Dendritic cell treated with granulocyte-macrophage colony-stimulating factor and Interleukin-4, amounts not matched to agents 40 ng/mL and 50 ng/mL, for 4 days (primary cell): ENCODE measurements around the gene METTL25.
"Not testable (repeated sequence)": the region's sequence is repeated elsewhere in the genome, so short reads cannot be mapped to it uniquely, and the experiment has no call there.

Source experiments
- H3K27ac Mint-ChIP-seq: one replicate; pipeline ENCODE4 v1.8.0; 2022; ENCODE audit warnings: mild to moderate bottlenecking, mixed read lengths
- H3K27me3 Mint-ChIP-seq: one replicate; pipeline ENCODE4 v1.8.0; 2022; ENCODE audit warnings: mild to moderate bottlenecking, mixed read lengths
- H3K36me3 Mint-ChIP-seq: one replicate; pipeline ENCODE4 v1.8.0; 2022; ENCODE audit warnings: low read depth, mixed read lengths
- H3K4me1 Mint-ChIP-seq: one replicate; pipeline ENCODE4 v1.8.0; 2022; ENCODE audit warnings: low read depth, mixed read lengths
- H3K4me3 Mint-ChIP-seq: one replicate; pipeline ENCODE4 v1.8.0; 2022; ENCODE audit warnings: mild to moderate bottlenecking, moderate library complexity, mixed read lengths
- H3K9me3 Mint-ChIP-seq: one replicate; pipeline ENCODE4 v1.8.0; 2022; ENCODE audit warnings: mixed read lengths
- intact Hi-C: fragments of 100-400 bp; cut with micrococcal nuclease; formaldehyde crosslinking; loops from one replicate; pipeline ENCODE4 v1.15.0; 2022

METTL25 gene

GRCh38 chr12:82358200-82359114 lies at the start of gene METTL25, which contains the start of gene CCDC59:
METTL25 (plus strand) TSS chr12:82358529; CDS start chr12:82358566, 37 bp downstream.
CCDC59 (minus strand) TSS chr12:82358387; CDS start chr12:82358376, 11 bp downstream.
- Mint-ChIP-seq H3K27me3 (no peaks in the 10 kb centered on the region), H3K27ac (peak within 1 kb of the TSS; percentile 95), H3K4me3 (peak within 1 kb of the TSS; percentile 91), H3K4me1 (peaks cover 49% of the 10 kb centered on the region), H3K36me3 (peaks cover 72% of the 10 kb centered on the region), H3K9me3 (peaks cover 9% of the 10 kb centered on the region)
- intact Hi-C loops, result loop anchor here (5.0 to 10.0 kb wide), 2 partner anchors 329 to 404 kb away; partner anchors contain the start of gene TMTC2

GRCh38 chr12:82314406-82314892 lies 43.9 kb upstream of the METTL25 start:
- H3K9me3 Mint-ChIP-seq, result no peaks in the 10 kb centered on the region
- H3K27me3 Mint-ChIP-seq, result no peaks in the 10 kb centered on the region
- H3K36me3 Mint-ChIP-seq, result no peaks in the 10 kb centered on the region
- no peaks in the 10 kb centered on the region for H3K4me1 Mint-ChIP-seq
- no peak overlapping the region for H3K4me3 Mint-ChIP-seq
- intact Hi-C loops, result no loop called here
- H3K27ac Mint-ChIP-seq, result no peak overlapping the region

- H3K4me3 Mint-ChIP-seq, result no peak overlapping the region
- H3K4me1 Mint-ChIP-seq, result no peaks in the 10 kb centered on the region
- no peaks in the 10 kb centered on the region for H3K9me3 Mint-ChIP-seq
Measured at GRCh38 chr12:82319276-82319675, 39.1 kb upstream of the METTL25 start.

GRCh38 chr12:82325540-82326336 lies 32.6 kb upstream of the METTL25 start:
- intact Hi-C loops, result loop anchor here (2.0 to 10.0 kb wide), 2 partner anchors 331 to 681 kb away; no protein-coding TSS in a partner anchor
- Mint-ChIP-seq H3K36me3 (no peaks in the 10 kb centered on the region), H3K27ac (no peak overlapping the region), H3K9me3 (no peaks in the 10 kb centered on the region), H3K27me3 (no peaks in the 10 kb centered on the region), H3K4me3 (no peak overlapping the region), H3K4me1 (no peaks in the 10 kb centered on the region)

More at GRCh38 chr12:82319276-82319675, 39.1 kb upstream of the METTL25 start:
- intact Hi-C loops, result no loop called here
- no peaks in the 10 kb centered on the region for H3K27me3 Mint-ChIP-seq
- H3K36me3 Mint-ChIP-seq, result no peaks in the 10 kb centered on the region
- no peak overlapping the region for H3K27ac Mint-ChIP-seq

- no peak overlapping the region for H3K27ac Mint-ChIP-seq
- H3K4me3 Mint-ChIP-seq, result no peak overlapping the region
- no peaks in the 10 kb centered on the region for H3K4me1 Mint-ChIP-seq
- H3K36me3 Mint-ChIP-seq, result no peaks in the 10 kb centered on the region
- intact Hi-C loops, result loop anchor here (2.0 to 10.0 kb wide), 2 partner anchors 332 to 682 kb away; no protein-coding TSS in a partner anchor
- H3K27me3 Mint-ChIP-seq, result no peaks in the 10 kb centered on the region
- H3K9me3 Mint-ChIP-seq, result no peaks in the 10 kb centered on the region
Measured at GRCh38 chr12:82326905-82327503, 31.3 kb upstream of the METTL25 start.

GRCh38 chr12:82327861-82328260 lies 30.5 kb upstream of the METTL25 start:
- H3K36me3 Mint-ChIP-seq, result no peaks in the 10 kb centered on the region
- H3K4me3 Mint-ChIP-seq, result no peak overlapping the region
- no peaks in the 10 kb centered on the region for H3K4me1 Mint-ChIP-seq
- no peak overlapping the region for H3K27ac Mint-ChIP-seq
- intact Hi-C loops, result loop anchor here (2.0 to 10.0 kb wide), 2 partner anchors 333 to 683 kb away; no protein-coding TSS in a partner anchor
- H3K9me3 Mint-ChIP-seq, result no peaks in the 10 kb centered on the region
- H3K27me3 Mint-ChIP-seq, result no peaks in the 10 kb centered on the region

- H3K4me3 Mint-ChIP-seq, result no peak overlapping the region
- H3K27ac Mint-ChIP-seq, result no peak overlapping the region
- no peaks in the 10 kb centered on the region for H3K4me1 Mint-ChIP-seq
- H3K9me3 Mint-ChIP-seq, result no peaks in the 10 kb centered on the region
- no peaks in the 10 kb centered on the region for H3K27me3 Mint-ChIP-seq
- intact Hi-C loops, result loop anchor here (10.0 kb wide), 1 partner anchor 335 kb away; no protein-coding TSS in a partner anchor
- no peaks in the 10 kb centered on the region for H3K36me3 Mint-ChIP-seq
Measured at GRCh38 chr12:82329508-82329907, 28.8 kb upstream of the METTL25 start.

- H3K4me1 Mint-ChIP-seq, result no peaks in the 10 kb centered on the region
- H3K9me3 Mint-ChIP-seq, result no peaks in the 10 kb centered on the region
- peaks cover 57% of the 10 kb centered on the region for H3K36me3 Mint-ChIP-seq
- H3K27me3 Mint-ChIP-seq, result no peaks in the 10 kb centered on the region
- H3K4me3 Mint-ChIP-seq, result no peak overlapping the region
- no peak overlapping the region for H3K27ac Mint-ChIP-seq
- intact Hi-C loops, result loop anchor here (10.0 kb wide), 1 partner anchor 395 kb away; no protein-coding TSS in a partner anchor
Measured at GRCh38 chr12:82350161-82350560, 8.2 kb upstream of the METTL25 start.

- Mint-ChIP-seq H3K27ac (no peak overlapping the region), H3K4me3 (no peak overlapping the region)
Measured at GRCh38 chr12:82351390-82351789, 6.9 kb upstream of the METTL25 start.

GRCh38 chr12:82357340-82357739 lies 989 bp upstream of the METTL25 start:
- H3K9me3 Mint-ChIP-seq, result peaks cover 9% of the 10 kb centered on the region
- H3K27ac Mint-ChIP-seq, result peak overlapping the region; percentile 95
- H3K4me3 Mint-ChIP-seq, result peak overlapping the region; percentile 91
- peaks cover 77% of the 10 kb centered on the region for H3K36me3 Mint-ChIP-seq
- intact Hi-C loops, result loop anchor here (5.0 to 10.0 kb wide), 2 partner anchors 330 to 403 kb away; partner anchors contain the start of gene TMTC2
- peaks cover 43% of the 10 kb centered on the region for H3K4me1 Mint-ChIP-seq
- no peaks in the 10 kb centered on the region for H3K27me3 Mint-ChIP-seq

More at GRCh38 chr12:82351390-82351789, 6.9 kb upstream of the METTL25 start:
- H3K27me3 Mint-ChIP-seq, result no peaks in the 10 kb centered on the region
- intact Hi-C loops, result loop anchor here (10.0 kb wide), 1 partner anchor 397 kb away; no protein-coding TSS in a partner anchor
- H3K4me1 Mint-ChIP-seq, result peaks cover 10% of the 10 kb centered on the region
- H3K9me3 Mint-ChIP-seq, result no peaks in the 10 kb centered on the region
- peaks cover 69% of the 10 kb centered on the region for H3K36me3 Mint-ChIP-seq

GRCh38 chr12:82357845-82358199 lies 507 bp upstream of the METTL25 start:
- Mint-ChIP-seq H3K4me1 (peaks cover 48% of the 10 kb centered on the region), H3K27me3 (no peaks in the 10 kb centered on the region), H3K27ac (peak overlapping the region; percentile 95), H3K36me3 (peaks cover 79% of the 10 kb centered on the region), H3K9me3 (peaks cover 9% of the 10 kb centered on the region), H3K4me3 (peak overlapping the region; percentile 91)
- intact Hi-C loops, result loop anchor here (5.0 to 10.0 kb wide), 2 partner anchors 329 to 403 kb away; partner anchors contain the start of gene TMTC2

GRCh38 chr12:82359115-82359478 lies 768 bp downstream of the METTL25 start:
- Mint-ChIP-seq H3K27ac (peak overlapping the region; percentile 95), H3K4me1 (peaks cover 49% of the 10 kb centered on the region), H3K36me3 (peaks cover 68% of the 10 kb centered on the region), H3K27me3 (no peaks in the 10 kb centered on the region), H3K9me3 (peaks cover 9% of the 10 kb centered on the region), H3K4me3 (peak overlapping the region; percentile 91)
- intact Hi-C loops, result loop anchor here (5.0 to 10.0 kb wide), 2 partner anchors 328 to 404 kb away; partner anchors contain the start of gene TMTC2

- H3K9me3 Mint-ChIP-seq, H3K27ac Mint-ChIP-seq, H3K4me3 Mint-ChIP-seq, H3K27me3 Mint-ChIP-seq, intact Hi-C loops: not testable (repeated sequence)
- Mint-ChIP-seq H3K36me3 (peaks cover 51% of the 10 kb centered on the region), H3K4me1 (peaks cover 44% of the 10 kb centered on the region)
Measured at GRCh38 chr12:82360834-82361233, 2.5 kb downstream of the METTL25 start.
